Choroid plexus epithelial cell (primary cell): ENCODE results near the gene SLC10A6.

Experiments
- DNase-seq: peaks from one replicate; pipeline ENCODE4 v3.0.0-alpha.2; 2010; ENCODE audit warnings: low read depth
- H3K4me3 ChIP-seq: 2 replicates; pipeline ENCODE4 v1.5.1; 2011; ENCODE audit warnings: low read depth, mild to moderate bottlenecking, control low read depth, low read length, moderate library complexity
- TF ChIP-seq, protein P1 (sequence below): conservative IDR thresholded peaks from 2 replicates; pipeline ENCODE4 v1.5.1; 2011; ENCODE audit warnings: low read depth, mild to moderate bottlenecking, control low read depth, inconsistent platforms, low read length, moderate library complexity

SLC10A6 gene

DNA sequence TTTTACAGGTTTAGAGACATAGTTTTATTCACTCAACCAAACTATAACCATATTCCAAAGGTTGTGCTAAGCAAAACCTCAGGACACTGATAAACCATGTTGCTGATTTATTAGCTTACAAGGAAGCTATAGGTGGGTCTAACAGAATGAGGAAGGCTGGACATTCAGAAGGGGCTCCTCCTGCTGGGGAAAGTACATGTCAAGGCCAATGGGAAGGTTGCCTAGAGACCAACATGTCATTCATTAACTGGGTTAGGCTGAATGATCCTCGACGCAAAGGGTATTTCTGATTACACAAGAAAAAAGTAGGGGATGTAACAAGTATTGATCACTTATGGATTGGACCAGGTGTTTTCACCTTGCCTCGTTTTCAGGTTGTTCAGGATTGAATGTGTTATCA, 30.3 kb downstream of the SLC10A6 start:
- no peak for DNase-seq
- TF ChIP-seq, protein P1, sequence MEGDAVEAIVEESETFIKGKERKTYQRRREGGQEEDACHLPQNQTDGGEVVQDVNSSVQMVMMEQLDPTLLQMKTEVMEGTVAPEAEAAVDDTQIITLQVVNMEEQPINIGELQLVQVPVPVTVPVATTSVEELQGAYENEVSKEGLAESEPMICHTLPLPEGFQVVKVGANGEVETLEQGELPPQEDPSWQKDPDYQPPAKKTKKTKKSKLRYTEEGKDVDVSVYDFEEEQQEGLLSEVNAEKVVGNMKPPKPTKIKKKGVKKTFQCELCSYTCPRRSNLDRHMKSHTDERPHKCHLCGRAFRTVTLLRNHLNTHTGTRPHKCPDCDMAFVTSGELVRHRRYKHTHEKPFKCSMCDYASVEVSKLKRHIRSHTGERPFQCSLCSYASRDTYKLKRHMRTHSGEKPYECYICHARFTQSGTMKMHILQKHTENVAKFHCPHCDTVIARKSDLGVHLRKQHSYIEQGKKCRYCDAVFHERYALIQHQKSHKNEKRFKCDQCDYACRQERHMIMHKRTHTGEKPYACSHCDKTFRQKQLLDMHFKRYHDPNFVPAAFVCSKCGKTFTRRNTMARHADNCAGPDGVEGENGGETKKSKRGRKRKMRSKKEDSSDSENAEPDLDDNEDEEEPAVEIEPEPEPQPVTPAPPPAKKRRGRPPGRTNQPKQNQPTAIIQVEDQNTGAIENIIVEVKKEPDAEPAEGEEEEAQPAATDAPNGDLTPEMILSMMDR = peak; percentile 10

DNA sequence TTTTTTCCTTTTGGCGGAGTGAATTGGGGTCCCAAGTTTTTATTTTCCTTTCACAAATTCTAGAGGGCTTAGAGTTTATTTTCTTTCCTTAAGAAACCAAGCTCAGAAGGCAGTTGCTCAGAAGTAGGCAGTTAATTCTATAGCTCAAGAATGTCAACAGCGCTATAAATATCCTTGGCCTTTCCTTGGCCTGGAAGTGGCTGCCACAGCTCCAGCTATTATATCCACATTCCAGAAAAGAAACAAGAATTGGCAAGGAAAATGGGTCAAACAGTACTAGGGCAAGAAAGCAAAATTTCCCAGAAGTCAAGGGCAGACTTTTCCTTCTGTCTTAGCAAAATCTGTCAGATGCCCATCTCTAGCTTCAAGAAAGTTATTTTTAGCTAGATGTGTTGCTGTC, 31.0 kb downstream of the SLC10A6 start:
- TF ChIP-seq, protein P1 = no peak
- H3K4me3 ChIP-seq = no peak overlapping the region
- DNase-seq = peak; percentile 56

More for the DNA sequence above, 30.3 kb downstream of the SLC10A6 start:
- no peak overlapping the region for H3K4me3 ChIP-seq

DNA sequence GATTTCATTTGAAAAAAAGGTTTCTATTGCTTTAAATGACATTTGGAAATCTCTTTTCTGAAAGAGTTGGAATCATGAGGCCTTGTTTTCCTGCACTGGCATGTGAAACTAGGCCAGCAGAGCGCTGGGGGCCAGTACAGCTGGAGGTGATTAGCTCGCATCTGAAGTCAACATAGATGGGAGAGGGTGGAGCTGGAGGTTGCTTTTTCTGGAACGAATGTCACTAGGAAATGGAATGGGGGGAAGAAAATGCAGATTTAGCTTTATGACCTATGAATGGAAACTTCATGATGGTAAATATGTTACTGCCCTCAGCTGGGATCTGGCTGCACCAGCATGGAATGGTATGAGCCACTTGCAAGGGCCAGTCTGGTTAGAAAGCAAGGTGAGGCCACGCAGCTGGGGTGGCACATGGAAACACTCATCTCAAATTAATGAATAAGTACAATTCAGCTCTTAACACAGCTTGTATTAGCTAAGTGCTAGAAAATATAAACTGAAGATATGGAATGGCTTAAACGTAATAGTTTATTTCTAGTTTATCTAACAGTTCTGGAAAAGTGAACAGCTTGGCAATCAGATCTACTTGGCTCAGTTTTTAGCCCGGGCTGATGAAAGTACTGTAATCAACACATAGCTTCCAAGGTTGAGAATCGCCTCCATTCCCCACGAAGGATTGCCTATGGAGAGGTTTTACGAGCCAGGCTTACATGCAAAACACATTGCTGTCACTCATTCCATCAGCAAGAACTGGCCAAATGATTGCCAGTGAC, 32.5 kb downstream of the SLC10A6 start:
- TF ChIP-seq, protein P1 = no peak
- peak; percentile 41 for DNase-seq
- H3K4me3 ChIP-seq = no peak overlapping the region

DNA sequence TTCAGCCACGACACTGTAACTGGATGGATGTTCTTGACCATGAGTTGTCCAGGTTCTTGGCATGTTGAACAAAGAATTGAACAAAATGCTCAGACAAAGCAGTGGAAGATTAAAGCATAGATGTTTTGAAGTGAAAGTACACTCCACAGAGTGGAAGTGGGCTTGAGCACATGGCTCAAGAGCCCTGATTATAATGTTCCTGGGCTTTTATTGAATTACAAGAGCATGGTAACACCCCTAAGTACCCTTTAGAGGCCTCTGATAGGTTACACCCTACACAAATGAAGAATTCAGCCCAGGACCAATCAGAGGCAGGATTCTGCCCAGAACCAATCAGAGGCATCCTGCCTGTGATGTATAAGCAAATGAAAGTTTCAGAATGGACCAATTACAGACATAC, 33.5 kb downstream of the SLC10A6 start:
- no peak overlapping the region for H3K4me3 ChIP-seq
- DNase-seq = no peak
- TF ChIP-seq, protein P1 = no peak

DNA sequence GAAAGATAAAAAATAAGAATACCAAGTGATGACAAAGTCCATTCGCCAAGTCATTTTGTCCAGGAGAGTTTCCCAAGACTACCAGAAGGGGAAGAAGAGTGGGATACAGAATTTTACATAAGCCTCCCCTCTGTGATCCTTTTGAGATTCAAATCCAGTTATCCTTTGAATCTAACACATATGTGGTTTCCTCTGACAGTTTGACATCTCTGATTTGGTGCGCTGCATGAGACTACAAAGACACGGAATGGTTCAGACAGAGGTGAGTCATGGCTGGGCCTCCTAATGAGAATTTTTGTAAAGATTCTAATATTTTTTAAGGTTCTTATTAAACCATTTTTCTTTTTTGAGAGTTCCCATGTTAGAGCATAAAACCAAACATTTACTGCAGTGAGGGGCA, 38.3 kb downstream of the SLC10A6 start:
- TF ChIP-seq, protein P1 = no peak
- no peak overlapping the region for H3K4me3 ChIP-seq
- DNase-seq = no peak

DNA sequence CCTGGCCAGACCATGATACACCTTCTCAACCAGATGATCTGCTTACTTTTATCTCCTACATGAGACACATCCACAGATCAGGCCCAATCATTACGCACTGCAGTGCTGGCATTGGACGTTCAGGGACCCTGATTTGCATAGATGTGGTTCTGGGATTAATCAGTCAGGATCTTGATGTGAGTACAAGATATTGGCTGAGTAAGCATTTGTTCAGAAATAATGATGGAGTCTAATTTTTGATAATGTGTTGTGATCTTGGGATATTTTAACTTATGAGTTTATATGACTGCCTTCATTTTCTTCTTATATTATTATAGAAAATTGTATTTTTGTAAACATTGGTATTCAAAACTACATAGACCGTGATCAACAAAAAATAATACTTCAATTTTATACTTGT, 39.4 kb downstream of the SLC10A6 start:
- H3K4me3 ChIP-seq = no peak overlapping the region
- no peak for DNase-seq

More for the DNA sequence above, 39.4 kb downstream of the SLC10A6 start:
- TF ChIP-seq, protein P1 = no peak
